ENCODE data around the gene GLUD2. TPM values are rescaled to one million over a fixed set of nuclear protein-coding genes. Genes with fewer than 3 reads are reported as not detected.

Gene GLUD2
- total RNA-seq, 1 donor from 2014 or later: 1.1 TPM

Other genes starting within 250 kb of the GLUD2 start
- gene CT47B1, start 171.7 kb upstream of the GLUD2 start, total RNA-seq: not detected
- gene CT47A11, start 110.5 kb upstream of the GLUD2 start, total RNA-seq: not detected
- not detected for gene CT47A10, start 105.6 kb upstream of the GLUD2 start, total RNA-seq
- gene CT47A9, start 100.7 kb upstream of the GLUD2 start, total RNA-seq: not detected
- not detected for gene CT47A8, start 95.9 kb upstream of the GLUD2 start, total RNA-seq
- gene CT47A7, start 91.0 kb upstream of the GLUD2 start, total RNA-seq: not detected
- gene CT47A6, start 86.1 kb upstream of the GLUD2 start, total RNA-seq: not detected
- gene CT47A5, start 81.3 kb upstream of the GLUD2 start, total RNA-seq: not detected
- gene CT47A4, start 76.4 kb upstream of the GLUD2 start, total RNA-seq: not detected
- gene CT47A3, start 71.5 kb upstream of the GLUD2 start, total RNA-seq: not detected
- gene CT47A2, start 66.7 kb upstream of the GLUD2 start, total RNA-seq: not detected
- gene CT47A1, start 61.9 kb upstream of the GLUD2 start, total RNA-seq: not detected